Lower leg skin (tissue), 3 donors: ENCODE measurements around the gene FNDC3B.

Experiments used
- POLR2A ChIP-seq, 2 donors: fragments of 450-650 bp; IDR thresholded peaks; one replicate each; pipeline ENCODE4 v1.6.1; 2016 to 2017; ENCODE audit warnings: antibody characterized with exemption in 2 of 2, mild to moderate bottlenecking in 1 of 2, moderate library complexity in 1 of 2
- TF ChIP-seq, protein P1 (sequence below), 3 donors: fragments of 450-650 bp; IDR thresholded peaks; one replicate each; pipeline ENCODE4 v1.5.1; 2016; ENCODE audit warnings: antibody characterized with exemption in 3 of 3, mild to moderate bottlenecking in 3 of 3, moderate library complexity in 2 of 3

DNA sequence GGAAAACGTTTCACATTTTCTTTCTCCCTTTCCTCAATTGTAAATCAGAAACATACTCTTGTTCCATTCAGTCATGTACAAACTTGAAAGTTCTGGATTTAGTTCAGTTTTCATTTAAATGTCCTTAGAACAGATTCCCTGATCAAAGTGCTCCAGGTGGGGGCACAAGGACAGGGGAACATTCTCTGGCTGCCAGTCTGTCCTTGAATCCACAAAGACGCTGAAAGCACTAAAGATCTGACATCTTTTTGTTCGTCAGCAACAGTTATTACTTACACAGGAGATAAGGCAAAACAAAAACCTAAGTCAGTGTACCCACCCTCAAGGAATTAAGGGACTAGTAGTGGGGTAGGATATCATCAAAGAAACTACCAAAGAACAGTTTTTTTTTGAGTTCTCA lies 269.7 kb downstream of the FNDC3B start:
- TF ChIP-seq, protein P1, sequence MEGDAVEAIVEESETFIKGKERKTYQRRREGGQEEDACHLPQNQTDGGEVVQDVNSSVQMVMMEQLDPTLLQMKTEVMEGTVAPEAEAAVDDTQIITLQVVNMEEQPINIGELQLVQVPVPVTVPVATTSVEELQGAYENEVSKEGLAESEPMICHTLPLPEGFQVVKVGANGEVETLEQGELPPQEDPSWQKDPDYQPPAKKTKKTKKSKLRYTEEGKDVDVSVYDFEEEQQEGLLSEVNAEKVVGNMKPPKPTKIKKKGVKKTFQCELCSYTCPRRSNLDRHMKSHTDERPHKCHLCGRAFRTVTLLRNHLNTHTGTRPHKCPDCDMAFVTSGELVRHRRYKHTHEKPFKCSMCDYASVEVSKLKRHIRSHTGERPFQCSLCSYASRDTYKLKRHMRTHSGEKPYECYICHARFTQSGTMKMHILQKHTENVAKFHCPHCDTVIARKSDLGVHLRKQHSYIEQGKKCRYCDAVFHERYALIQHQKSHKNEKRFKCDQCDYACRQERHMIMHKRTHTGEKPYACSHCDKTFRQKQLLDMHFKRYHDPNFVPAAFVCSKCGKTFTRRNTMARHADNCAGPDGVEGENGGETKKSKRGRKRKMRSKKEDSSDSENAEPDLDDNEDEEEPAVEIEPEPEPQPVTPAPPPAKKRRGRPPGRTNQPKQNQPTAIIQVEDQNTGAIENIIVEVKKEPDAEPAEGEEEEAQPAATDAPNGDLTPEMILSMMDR (IDR thresholded peaks at IDR 0.05) = no peak
- no peak for TF ChIP-seq POLR2A (IDR thresholded peaks at IDR 0.05)
